Loucy (cell line): ENCODE measurements around the gene GGACT.

Experiments used
- H2AFZ ChIP-seq: fragments of 200-600 bp; sonication (generic); 2 replicates; pipeline ENCODE4 v1.6.0; 2016; ENCODE audit warnings: antibody characterized with exemption, mild to moderate bottlenecking, low read length, moderate library complexity
- H3F3A ChIP-seq: fragments of 200-600 bp; 2 replicates; pipeline ENCODE4 v1.6.0; 2016; ENCODE audit warnings: antibody characterized with exemption, low read depth, mild to moderate bottlenecking
- H3K27me3 ChIP-seq: fragments of 200-600 bp; sonication (generic); 2 replicates; pipeline ENCODE4 v1.6.1; 2014; ENCODE audit warnings: low read length, mild to moderate bottlenecking; ENCODE audit not compliant: insufficient read depth, poor library complexity, severe bottlenecking
- H3K36me3 ChIP-seq: fragments of 200-600 bp; sonication (generic); 2 replicates; pipeline ENCODE4 v1.6.1; 2016; ENCODE audit warnings: low read length; ENCODE audit not compliant: insufficient read depth
- H3K4me1 ChIP-seq: fragments of 200-600 bp; sonication (generic); 2 replicates; pipeline ENCODE4 v1.5.1; 2014; ENCODE audit warnings: low read length, mild to moderate bottlenecking; ENCODE audit not compliant: insufficient read depth, poor library complexity, severe bottlenecking
- H3K4me2 ChIP-seq: fragments of 200-600 bp; sonication (generic); 2 replicates; pipeline ENCODE4 v1.6.0; 2014; ENCODE audit warnings: antibody characterized with exemption, low read length, low read depth, mild to moderate bottlenecking; ENCODE audit not compliant: poor library complexity, severe bottlenecking
- H3K4me3 ChIP-seq: fragments of 200-600 bp; sonication (generic); 2 replicates; pipeline ENCODE4 v1.5.1; 2014; ENCODE audit warnings: low read length, mild to moderate bottlenecking, mixed read lengths; ENCODE audit not compliant: poor library complexity, severe bottlenecking
- H3K79me2 ChIP-seq: fragments of 200-600 bp; sonication (generic); 2 replicates; pipeline ENCODE4 v1.6.1; 2014; ENCODE audit warnings: low read length; ENCODE audit not compliant: insufficient read depth
- H3K9ac ChIP-seq: fragments of 200-600 bp; sonication (generic); 2 replicates; pipeline ENCODE4 v1.6.0; 2014; ENCODE audit warnings: mild to moderate bottlenecking, low read depth, low read length, moderate library complexity; ENCODE audit not compliant: poor library complexity, severe bottlenecking
- H3K9me2 ChIP-seq: fragments of 200-600 bp; sonication (generic); replicated peaks from 2 replicates; pipeline ENCODE4 v1.6.1; 2016; ENCODE audit warnings: low read depth, low read length, mixed read lengths
- H3K9me3 ChIP-seq: fragments of 200-600 bp; sonication (generic); 2 replicates; pipeline ENCODE4 v1.6.1; 2014; ENCODE audit warnings: mild to moderate bottlenecking, antibody characterized with exemption, low read length, low read depth; ENCODE audit not compliant: insufficient read depth
- H4K20me1 ChIP-seq: fragments of 200-600 bp; sonication (generic); 2 replicates; pipeline ENCODE4 v1.6.0; 2014; ENCODE audit warnings: antibody characterized with exemption, low read length, mild to moderate bottlenecking; ENCODE audit not compliant: insufficient read depth, poor library complexity, severe bottlenecking
- CTCF ChIP-seq: fragments of 200-600 bp; sonication (generic); conservative IDR thresholded peaks from 2 replicates; pipeline ENCODE4 v1.5.1; 2014; ENCODE audit warnings: mild to moderate bottlenecking, antibody characterized with exemption, low read length
- EZH2phosphoT487 ChIP-seq: fragments of 200-600 bp; IDR thresholded peaks from 2 replicates; pipeline ENCODE4 v1.6.1; 2018; ENCODE audit warnings: antibody characterized with exemption, mild to moderate bottlenecking, moderate library complexity, borderline replicate concordance

GGACT gene

DNA sequence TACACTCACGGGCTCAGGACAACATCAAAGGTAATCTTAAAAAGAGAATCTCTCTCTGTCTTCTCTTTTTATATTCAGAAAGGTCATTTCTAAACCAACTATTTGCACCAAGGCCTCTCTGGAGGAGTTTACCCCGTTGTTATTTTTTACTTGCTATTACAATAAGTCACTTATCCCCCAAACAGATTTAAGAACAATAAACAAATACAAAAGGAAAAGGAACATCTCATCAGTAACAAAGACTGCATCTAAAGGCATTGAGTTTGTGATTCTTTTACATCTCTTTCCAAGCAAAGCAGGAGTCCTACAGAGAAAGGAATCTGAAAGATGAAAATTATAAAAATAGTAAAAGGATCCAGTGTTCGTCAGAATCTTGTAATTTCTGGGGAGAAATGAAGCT is 75.4 kb downstream of the GGACT start:
- H3K9ac ChIP-seq = no peak overlapping the region
- TF ChIP-seq CTCF = no peak
- TF ChIP-seq EZH2phosphoT487 = no peak
- no peaks in the 10 kb centered on the region for H3K9me3 ChIP-seq
- no peaks in the 10 kb centered on the region for H3K9me2 ChIP-seq
- no peaks in the 10 kb centered on the region for H3K27me3 ChIP-seq
- H3K4me1 ChIP-seq = no peaks in the 10 kb centered on the region
- H3K4me2 ChIP-seq = no peak overlapping the region
- no peaks in the 10 kb centered on the region for H4K20me1 ChIP-seq
- peaks cover 5% of the 10 kb centered on the region; the same call in 1 of the 2 replicates for H3K36me3 ChIP-seq
- H3K79me2 ChIP-seq = no peaks in the 10 kb centered on the region
- H3K4me3 ChIP-seq = no peak overlapping the region
- no peaks in the 10 kb centered on the region for H3F3A ChIP-seq
- no peak overlapping the region for H2AFZ ChIP-seq

GRCh38 chr13:100512422-100512821 is 76.2 kb downstream of the GGACT start:
- Histone ChIP-seq H3K4me2 (no peak overlapping the region), H3K4me3 (no peak overlapping the region), H3K9ac (no peak overlapping the region), H2AFZ (no peak overlapping the region), H3K4me1 (peaks cover under 1% of the 10 kb centered on the region), H4K20me1 (no peaks in the 10 kb centered on the region), H3K79me2 (no peaks in the 10 kb centered on the region), H3K9me3 (no peaks in the 10 kb centered on the region), H3F3A (no peaks in the 10 kb centered on the region), H3K36me3 (peaks cover 5% of the 10 kb centered on the region; the same call in 1 of the 2 replicates), H3K9me2 (no peaks in the 10 kb centered on the region), H3K27me3 (no peaks in the 10 kb centered on the region)
- TF ChIP-seq EZH2phosphoT487 (no peak), CTCF (no peak)

- no peak overlapping the region for H3K4me2 ChIP-seq
- no peaks in the 10 kb centered on the region for H3K27me3 ChIP-seq
- H3K9me3 ChIP-seq = no peaks in the 10 kb centered on the region
- no peaks in the 10 kb centered on the region for H4K20me1 ChIP-seq
- TF ChIP-seq CTCF (no peak), EZH2phosphoT487 (no peak)
- peaks cover 5% of the 10 kb centered on the region; the same call in 1 of the 2 replicates for H3K36me3 ChIP-seq
- no peaks in the 10 kb centered on the region for H3K9me2 ChIP-seq
- H3K4me3 ChIP-seq = no peak overlapping the region
- H2AFZ ChIP-seq = no peak overlapping the region
- no peak overlapping the region for H3K9ac ChIP-seq
- H3K79me2 ChIP-seq = no peaks in the 10 kb centered on the region
- H3F3A ChIP-seq = no peaks in the 10 kb centered on the region
- peaks cover 10% of the 10 kb centered on the region for H3K4me1 ChIP-seq
Measured at GRCh38 chr13:100511466-100511865, 77.1 kb downstream of the GGACT start.
